IMR-90 (cell line): Measurements from ENCODE around the gene RAP1A. TPM values are rescaled to one million over a fixed set of nuclear protein-coding genes. Genes with fewer than 3 reads are reported as not detected.

Experiments used
- ATAC-seq: fragments of 200-7000 bp; cut with Tn5 transposase; 2 replicates; pipeline ENCODE4 v1.9.1; 2020; ENCODE audit warnings: low read depth, mild to moderate bottlenecking, moderate library complexity
- BruUV-seq: library from RNA; stranded (reverse); fragments of 400-500 nt; replicated peaks from 2 replicates; lab custom pipeline; 2021; lab: Mats Ljungman, UMichigan
- CTCF ChIA-PET: fragments of 300-600 bp; formaldehyde crosslinking; extraction: SDS; loops from one replicate; lab custom pipeline; 2021; ENCODE audit warnings: antibody characterized with exemption; lab: Yijun Ruan, JAX
- POLR2A ChIA-PET: fragments of 300-600 bp; sonication (Branson Sonifier 250); formaldehyde crosslinking; loops from one replicate; lab custom pipeline; 2022; ENCODE audit warnings: antibody characterized with exemption; ENCODE audit not compliant: unreplicated experiment; lab: Charles Lee
- DNase-seq: peaks from one replicate; pipeline ENCODE4 v3.0.0; 2013
- H2AFZ ChIP-seq: replicated peaks from 2 replicates; pipeline ENCODE3; 2013; ENCODE audit warnings: low read length, mild to moderate bottlenecking; ENCODE audit not compliant: poor library complexity
- H2AK5ac ChIP-seq: 2 replicates; pipeline ENCODE4 v1.6.1; 2013; ENCODE audit warnings: low read depth, low read length, inconsistent platforms
- H2AK9ac ChIP-seq: replicated peaks from 2 replicates; pipeline ENCODE3; 2013; ENCODE audit warnings: mild to moderate bottlenecking, low read depth, low read length, moderate library complexity; ENCODE audit not compliant: poor library complexity
- H2BK120ac ChIP-seq: 2 replicates; pipeline ENCODE4 v1.6.1; 2013; ENCODE audit warnings: low read depth, low read length, inconsistent platforms
- H2BK15ac ChIP-seq: 3 replicates; pipeline ENCODE4 v1.6.1; 2013; ENCODE audit warnings: low read depth, low read length, inconsistent platforms
- H2BK20ac ChIP-seq: 2 replicates; pipeline ENCODE4 v1.6.1; 2013; ENCODE audit warnings: low read depth, mild to moderate bottlenecking, inconsistent platforms, low read length, moderate library complexity
- H2BK5ac ChIP-seq: 2 replicates; pipeline ENCODE4 v1.6.1; 2013; ENCODE audit warnings: mild to moderate bottlenecking, low read depth, low read length, inconsistent platforms; ENCODE audit not compliant: poor library complexity, severe bottlenecking
- H3K14ac ChIP-seq: replicated peaks from 2 replicates; pipeline ENCODE4 v1.6.1; 2013; ENCODE audit warnings: low read depth, low read length, inconsistent platforms
- H3K18ac ChIP-seq: 2 replicates; pipeline ENCODE4 v1.6.1; 2013; ENCODE audit warnings: low read depth, low read length, control low read depth
- H3K23ac ChIP-seq: 2 replicates; pipeline ENCODE4 v1.6.1; 2013; ENCODE audit warnings: low read depth, low read length, inconsistent platforms
- H3K27ac ChIP-seq: 2 replicates; pipeline ENCODE4 v1.5.1; 2013; ENCODE audit warnings: mild to moderate bottlenecking, control low read depth, low read length; ENCODE audit not compliant: insufficient read depth
- H3K27me3 ChIP-seq: 2 replicates; pipeline ENCODE4 v1.6.1; 2013; ENCODE audit warnings: low read length; ENCODE audit not compliant: control insufficient read depth, insufficient read depth
- H3K36me3 ChIP-seq: 2 replicates; pipeline ENCODE4 v1.6.1; 2013; ENCODE audit warnings: low read length, mixed read lengths; ENCODE audit not compliant: control insufficient read depth, insufficient read depth
- H3K4ac ChIP-seq: 2 replicates; pipeline ENCODE4 v1.6.1; 2013; ENCODE audit warnings: low read depth, low read length, inconsistent platforms
- H3K4me1 ChIP-seq: 2 replicates; pipeline ENCODE4 v1.6.1; 2013; ENCODE audit warnings: low read length, mixed read lengths; ENCODE audit not compliant: control insufficient read depth, insufficient read depth
- H3K4me2 ChIP-seq: 2 replicates; pipeline ENCODE4 v1.6.1; 2013; ENCODE audit warnings: low read depth, mild to moderate bottlenecking, control low read depth, low read length, moderate library complexity
- H3K4me3 ChIP-seq: 2 replicates; pipeline ENCODE4 v1.5.1; 2013; ENCODE audit warnings: low read depth, mild to moderate bottlenecking, control low read depth, low read length, moderate library complexity; ENCODE audit not compliant: insufficient read depth
- H3K56ac ChIP-seq: 2 replicates; pipeline ENCODE4 v1.6.1; 2013; ENCODE audit warnings: low read length, inconsistent platforms; ENCODE audit not compliant: insufficient read depth; ENCODE audit errors: extremely low read depth
- H3K79me1 ChIP-seq, 2 experiments: 2 replicates each; pipeline ENCODE4 v1.6.1; 2013; ENCODE audit warnings: low read length in 2 of 2, inconsistent platforms in 1 of 2, low read depth in 1 of 2
- H3K9ac ChIP-seq: 2 replicates; pipeline ENCODE4 v1.6.1; 2013; ENCODE audit warnings: low read depth, low read length, control low read depth
- H3K9me1 ChIP-seq: 2 replicates; pipeline ENCODE4 v1.6.1; 2013; ENCODE audit warnings: low read length, inconsistent platforms; ENCODE audit not compliant: insufficient read depth
- H3K9me3 ChIP-seq: 2 replicates; pipeline ENCODE4 v1.6.1; 2013; ENCODE audit warnings: low read length; ENCODE audit not compliant: control insufficient read depth, insufficient read depth
- H4K20me1 ChIP-seq: 2 replicates; pipeline ENCODE4 v1.6.1; 2013; ENCODE audit warnings: low read length, inconsistent platforms; ENCODE audit not compliant: insufficient read depth
- H4K5ac ChIP-seq: 2 replicates; pipeline ENCODE4 v1.6.1; 2013; ENCODE audit warnings: mild to moderate bottlenecking, low read depth, low read length, control low read depth
- H4K8ac ChIP-seq, 2 experiments: 2 replicates each; pipeline ENCODE4 v1.6.1; 2013; ENCODE audit warnings: low read depth in 2 of 2, low read length in 2 of 2, control low read depth in 1 of 2, inconsistent platforms in 1 of 2
- H4K91ac ChIP-seq: 2 replicates; pipeline ENCODE4 v1.6.1; 2013; ENCODE audit warnings: low read depth, low read length, inconsistent platforms; ENCODE audit not compliant: insufficient read depth
- BHLHE40 ChIP-seq: fragments of 150-350 bp; IDR thresholded peaks from 2 replicates; pipeline ENCODE4 v1.6.1; 2016; ENCODE audit warnings: mild to moderate bottlenecking, low read depth, low read length
- CEBPB ChIP-seq: IDR thresholded peaks from 2 replicates; pipeline ENCODE4 v1.6.1; 2012; ENCODE audit warnings: low read depth, low read length, improper control_type of control experiment
- CHD1 ChIP-seq: IDR thresholded peaks from 2 replicates; pipeline ENCODE4 v1.6.1; 2012; ENCODE audit warnings: low read depth, low read length, improper control_type of control experiment
- ELK1 ChIP-seq: fragments of 150-350 bp; IDR thresholded peaks from 2 replicates; pipeline ENCODE4 v1.6.1; 2016; ENCODE audit warnings: low read depth, mild to moderate bottlenecking, low read length, moderate library complexity, borderline replicate concordance
- FOS ChIP-seq: fragments of 150-350 bp; IDR thresholded peaks from 2 replicates; pipeline ENCODE4 v1.6.1; 2016; ENCODE audit warnings: low read depth, low read length
- MAZ ChIP-seq: IDR thresholded peaks from 2 replicates; pipeline ENCODE4 v1.6.1; 2012; ENCODE audit warnings: low read depth, mild to moderate bottlenecking, low read length, improper control_type of control experiment, moderate library complexity, borderline replicate concordance
- POLR2A ChIP-seq: IDR thresholded peaks from 2 replicates; pipeline ENCODE4 v1.6.1; 2012; ENCODE audit warnings: mild to moderate bottlenecking, low read depth, low read length
- RAD21 ChIP-seq: IDR thresholded peaks from 2 replicates; pipeline ENCODE4 v1.6.1; 2012; ENCODE audit warnings: low read length, improper control_type of control experiment
- RCOR1 ChIP-seq: IDR thresholded peaks from 2 replicates; pipeline ENCODE4 v1.6.1; 2012; ENCODE audit warnings: mild to moderate bottlenecking, low read length, improper control_type of control experiment; ENCODE audit not compliant: insufficient replicate concordance
- SMC3 ChIP-seq: fragments of 150-350 bp; IDR thresholded peaks from 2 replicates; pipeline ENCODE4 v1.6.1; 2016; ENCODE audit warnings: low read depth, mild to moderate bottlenecking, antibody characterized with exemption, low read length, moderate library complexity
- USF2 ChIP-seq: fragments of 150-350 bp; IDR thresholded peaks from 2 replicates; pipeline ENCODE4 v1.6.1; 2017; ENCODE audit warnings: mild to moderate bottlenecking, antibody characterized with exemption, low read length, low read depth
- WGBS, 2 experiments: methylation state at CpG; one replicate each; pipeline versions ENCODE4 v1.1.5 to v1.1.7; 2013; ENCODE audit warnings: missing lambda C conversion rate in 2 of 2; ENCODE audit not compliant: insufficient read length in 1 of 2; ENCODE audit errors: extremely low coverage in 2 of 2; 5-methylcytosine and 5-hydroxymethylcytosine counted together
- dilution Hi-C: fragments of 300-500 bp; cut with HindIII; formaldehyde crosslinking; loops from one replicate; pipeline ENCODE4 v1.14.3; 2018; ENCODE audit warnings: low sequenced_read_pairs; ENCODE audit not compliant: unreplicated experiment
- in situ Hi-C: fragments of 300-500 bp; cut with MboI; formaldehyde crosslinking; loops from 3 replicates; pipeline ENCODE4 v1.14.3; 2019; ENCODE audit warnings: low sequenced_read_pairs, inconsistent platforms, mixed read lengths
- intact Hi-C: fragments of 100-400 bp; cut with micrococcal nuclease; formaldehyde crosslinking; loops from 2 replicates; pipeline ENCODE4 v1.10.0; 2022
- polyA plus RNA-seq, 3 experiments: library from polyadenylated mRNA; depleted of rRNA; stranded (reverse); fragments of >200 nt; gene quantifications; 2 replicates each; pipeline ENCODE4 v1.2.3, GENCODE V29; 2012; ENCODE audit warnings: low replicate concordance in 1 of 3
- total RNA-seq: library from RNA; depleted of rRNA; stranded (reverse); fragments of >200 nt; gene quantifications from 2 replicates; pipeline ENCODE4 v1.2.3, GENCODE V29; 2012

RAP1A gene
- total and polyA plus RNA-seq, 2 of the 4 experiments (the other 2 are of a cell fraction), result 18.1 to 43.6 TPM

- Histone ChIP-seq H3K18ac (no peak overlapping the region), H2AFZ (no peak overlapping the region), H2BK20ac (no peak overlapping the region; the same call in 1 of the 2 replicates), H4K91ac (no peak overlapping the region), H3K27ac (no peak overlapping the region), H3K14ac (no peak overlapping the region), H3K56ac (no peak overlapping the region), H3K79me1 (no peaks in the 10 kb centered on the region; a peak in 1 of 4 replicates), H2AK9ac (no peak overlapping the region), H3K9me1 (peaks cover 26% of the 10 kb centered on the region), H2BK15ac (no peak overlapping the region), H3K4me3 (no peak overlapping the region), H2BK120ac (no peak overlapping the region), H3K27me3 (no peaks in the 10 kb centered on the region), H2BK5ac (no peak overlapping the region), H3K9me3 (no peaks in the 10 kb centered on the region), H3K4me2 (no peak overlapping the region), H3K36me3 (no peaks in the 10 kb centered on the region), H3K23ac (no peak overlapping the region), H2AK5ac (no peak overlapping the region), H4K20me1 (peaks cover 10% of the 10 kb centered on the region; the same call in 1 of the 2 replicates), H3K4ac (no peak overlapping the region), H3K4me1 (peaks cover 10% of the 10 kb centered on the region), H3K9ac (no peak overlapping the region), H4K8ac (no peak overlapping the region), H4K5ac (no peak overlapping the region)
- dilution Hi-C loops, result no loop called here
- TF ChIP-seq RAD21 (no peak), POLR2A (no peak), CHD1 (no peak), RCOR1 (no peak), USF2 (no peak), MAZ (no peak), FOS (no peak), BHLHE40 (no peak), ELK1 (no peak), SMC3 (no peak), CEBPB (no peak)
- ATAC-seq (no peak), DNase-seq (no peak)
- CTCF ChIA-PET, result interaction anchor here (0.6 to 1.2 kb wide), 4 partner anchors 10 to 266 kb away, joined by 3 read pairs; no protein-coding TSS in a partner anchor
- no TSS peak for BruUV-seq
- POLR2A ChIA-PET, result no interaction called here
- no CpG with 5 or more reads among the region's 4 CpGs for WGBS, 2 experiments
- in situ Hi-C loops, result no loop called here
- intact Hi-C loops, result no loop called here
Observed at GRCh38 chr1:111747947-111748346, 128.4 kb downstream of the RAP1A start.
